Activated CD8-positive, alpha-beta T cell treated with anti-CD3 and anti-CD28 coated beads, Interleukin-2, amount 10 ng/mL, durations not matched to agents 7 days and 5 days (primary cell): ENCODE results near the gene GRAP2. TPM values are rescaled to one million over a fixed set of nuclear protein-coding genes. Genes with fewer than 3 reads are reported as not detected.
"Not testable (repeated sequence)": the region's sequence is repeated elsewhere in the genome, so short reads cannot be mapped to it uniquely, and the experiment has no call there.

ENCODE experiments used
- ATAC-seq: fragments of 150-1000 bp; cut with Tn5 transposase; one replicate; pipeline ENCODE4 v1.10.0; 2021; ENCODE audit warnings: moderate library complexity
- CTCF ChIA-PET: fragments of 350-600 bp; sonication (Branson Sonifier 250); formaldehyde crosslinking; loops from one replicate; lab custom pipeline; 2021; ENCODE audit warnings: antibody characterized with exemption; lab: Charles Lee
- POLR2A ChIA-PET: fragments of 350-600 bp; sonication (Branson Sonifier 250); formaldehyde crosslinking; loops from one replicate; lab custom pipeline; 2021; ENCODE audit warnings: antibody characterized with exemption; lab: Charles Lee
- DNase-seq: peaks from one replicate; pipeline ENCODE4 v3.0.0-alpha.2; 2020
- H3K27ac Mint-ChIP-seq: one replicate; pipeline ENCODE4 v1.8.0; 2021; ENCODE audit warnings: mild to moderate bottlenecking, mixed read lengths
- H3K27me3 Mint-ChIP-seq: one replicate; pipeline ENCODE4 v1.8.0; 2021; ENCODE audit warnings: low read depth, mixed read lengths
- H3K36me3 Mint-ChIP-seq: one replicate; pipeline ENCODE4 v1.8.0; 2021; ENCODE audit warnings: low read depth, mixed read lengths
- H3K4me1 Mint-ChIP-seq: one replicate; pipeline ENCODE4 v1.8.0; 2021; ENCODE audit warnings: low read depth, mixed read lengths
- H3K4me3 Mint-ChIP-seq: one replicate; pipeline ENCODE4 v1.8.0; 2021; ENCODE audit warnings: mild to moderate bottlenecking, mixed read lengths
- H3K9me3 Mint-ChIP-seq: one replicate; pipeline ENCODE4 v1.8.0; 2022; ENCODE audit warnings: mixed read lengths; ENCODE audit not compliant: insufficient read depth
- total RNA-seq, 2 experiments: library from RNA; stranded (reverse); gene quantifications; one replicate each; pipeline ENCODE4 v1.2.3, GENCODE V29; 2021

Gene GRAP2
- total RNA-seq, 2 experiments from 2014 or later = 235 to 239 TPM

GRCh38 chr22:39984746-39985145, 83.9 kb downstream of the GRAP2 start:
- Mint-ChIP-seq H3K27ac (peak overlapping the region; percentile 33), H3K36me3 (peaks cover 20% of the 10 kb centered on the region), H3K9me3 (no peaks in the 10 kb centered on the region), H3K27me3 (peaks cover 9% of the 10 kb centered on the region), H3K4me3 (no peak overlapping the region), H3K4me1 (peaks cover 33% of the 10 kb centered on the region)
- ChIA-PET POLR2A (interaction anchor here (0.8 to 1.7 kb wide), 2 partner anchors 9 to 11 kb away, joined by 4 to 7 read pairs; no protein-coding TSS in a partner anchor), CTCF (interaction anchor here (1.1 to 1.6 kb wide), 2 partner anchors 40 to 450 kb away, joined by 3 to 4 read pairs; no protein-coding TSS in a partner anchor)
- ATAC-seq = no peak
- DNase-seq = no peak

- Mint-ChIP-seq H3K4me3 (no peak overlapping the region), H3K4me1 (peaks cover 25% of the 10 kb centered on the region)
Measured at GRCh38 chr22:39985383-39986035, 84.6 kb downstream of the GRAP2 start.

GRCh38 chr22:39988386-39989114, 87.7 kb downstream of the GRAP2 start:
- Mint-ChIP-seq H3K36me3 (peaks cover 15% of the 10 kb centered on the region), H3K27me3 (peaks cover 27% of the 10 kb centered on the region), H3K4me3 (no peak overlapping the region), H3K27ac (no peak overlapping the region), H3K9me3 (no peaks in the 10 kb centered on the region), H3K4me1 (peaks cover 22% of the 10 kb centered on the region)
- ATAC-seq = no peak
- ChIA-PET CTCF (interaction anchor here (1.0 kb wide), 1 partner anchor 92 kb away, joined by 3 read pairs; no protein-coding TSS in a partner anchor), POLR2A (no interaction called here)
- DNase-seq = no peak

More at GRCh38 chr22:39985383-39986035, 84.6 kb downstream of the GRAP2 start:
- POLR2A ChIA-PET = no interaction called here
- CTCF ChIA-PET = no interaction called here
- Mint-ChIP-seq H3K36me3 (peaks cover 15% of the 10 kb centered on the region), H3K9me3 (no peaks in the 10 kb centered on the region), H3K27me3 (peaks cover 10% of the 10 kb centered on the region), H3K27ac (no peak overlapping the region)
- peak; percentile 41 for ATAC-seq
- DNase-seq = peak; percentile 51

- Mint-ChIP-seq H3K4me3 (no peak overlapping the region), H3K4me1 (peaks cover 22% of the 10 kb centered on the region), H3K27me3 (peaks cover 34% of the 10 kb centered on the region), H3K36me3 (peaks cover 11% of the 10 kb centered on the region), H3K27ac (no peak overlapping the region), H3K9me3 (no peaks in the 10 kb centered on the region)
- ChIA-PET POLR2A (interaction anchor here (0.6 kb wide), 1 partner anchor 41 kb away, joined by 3 read pairs; no protein-coding TSS in a partner anchor), CTCF (no interaction called here)
- DNase-seq (no peak), ATAC-seq (no peak)
Measured at GRCh38 chr22:39989633-39990032, 88.7 kb downstream of the GRAP2 start.

- CTCF ChIA-PET = interaction anchor here (0.7 to 1.6 kb wide), 5 partner anchors 30 to 58 kb away, joined by 3 to 4 read pairs (median 3); no protein-coding TSS in a partner anchor
Measured at GRCh38 chr22:39990686-39991085, 89.8 kb downstream of the GRAP2 start.

GRCh38 chr22:39991159-39991860, 90.4 kb downstream of the GRAP2 start:
- POLR2A ChIA-PET = no interaction called here

More at GRCh38 chr22:39990686-39991085, 89.8 kb downstream of the GRAP2 start:
- no peak overlapping the region for H3K27ac Mint-ChIP-seq
- POLR2A ChIA-PET = no interaction called here
- H3K4me1 Mint-ChIP-seq = peaks cover 12% of the 10 kb centered on the region
- H3K36me3 Mint-ChIP-seq = peaks cover under 1% of the 10 kb centered on the region
- DNase-seq (no peak), ATAC-seq (no peak)
- no peak overlapping the region for H3K4me3 Mint-ChIP-seq
- H3K27me3 Mint-ChIP-seq = peaks cover 34% of the 10 kb centered on the region
- no peaks in the 10 kb centered on the region for H3K9me3 Mint-ChIP-seq

GRCh38 chr22:39992088-39992826, 91.4 kb downstream of the GRAP2 start:
- H3K9me3 Mint-ChIP-seq = no peaks in the 10 kb centered on the region
- DNase-seq = no peak
- H3K4me3 Mint-ChIP-seq = no peak overlapping the region
- no peak for ATAC-seq
- ChIA-PET POLR2A (no interaction called here), CTCF (interaction anchor here (1.3 to 1.6 kb wide), 3 partner anchors 33 to 60 kb away, joined by 3 to 4 read pairs (median 4); no protein-coding TSS in a partner anchor)
- H3K27me3 Mint-ChIP-seq = peaks cover 48% of the 10 kb centered on the region
- no peaks in the 10 kb centered on the region for H3K36me3 Mint-ChIP-seq
- peaks cover 6% of the 10 kb centered on the region for H3K4me1 Mint-ChIP-seq
- no peak overlapping the region for H3K27ac Mint-ChIP-seq

More at GRCh38 chr22:39991159-39991860, 90.4 kb downstream of the GRAP2 start:
- Mint-ChIP-seq H3K27me3 (peaks cover 40% of the 10 kb centered on the region), H3K36me3 (no peaks in the 10 kb centered on the region), H3K4me3 (no peak overlapping the region), H3K4me1 (peaks cover 6% of the 10 kb centered on the region), H3K27ac (no peak overlapping the region), H3K9me3 (no peaks in the 10 kb centered on the region)
- ATAC-seq (no peak), DNase-seq (no peak)
- CTCF ChIA-PET = interaction anchor here (0.7 to 1.6 kb wide), 6 partner anchors 30 to 59 kb away, joined by 3 to 4 read pairs (median 3); no protein-coding TSS in a partner anchor

GRCh38 chr22:39992894-39993293, 92.0 kb downstream of the GRAP2 start:
- not testable (repeated sequence) for H3K4me1 Mint-ChIP-seq, H3K9me3 Mint-ChIP-seq, H3K36me3 Mint-ChIP-seq, H3K4me3 Mint-ChIP-seq, ATAC-seq, H3K27ac Mint-ChIP-seq, DNase-seq
- CTCF ChIA-PET = interaction anchor here (1.2 kb wide), 1 partner anchor 459 kb away, joined by 4 read pairs; no protein-coding TSS in a partner anchor
- peaks cover 51% of the 10 kb centered on the region for H3K27me3 Mint-ChIP-seq
- POLR2A ChIA-PET = interaction anchor here (1.9 kb wide), 1 partner anchor 9 kb away, joined by 7 read pairs; no protein-coding TSS in a partner anchor

- Mint-ChIP-seq H3K27ac (no peak overlapping the region), H3K4me1 (peaks cover 6% of the 10 kb centered on the region), H3K36me3 (no peaks in the 10 kb centered on the region), H3K27me3 (peaks cover 44% of the 10 kb centered on the region), H3K4me3 (peak overlapping the region; percentile 6), H3K9me3 (no peaks in the 10 kb centered on the region)
- peak; percentile 38 for DNase-seq
- ATAC-seq = no peak
- ChIA-PET POLR2A (interaction anchor here (0.9 to 1.9 kb wide), 5 partner anchors 10 to 674 kb away, joined by 3 to 7 read pairs (median 3); no protein-coding TSS in a partner anchor), CTCF (interaction anchor here (0.6 to 2.1 kb wide), 7 partner anchors 21 to 460 kb away, joined by 3 to 7 read pairs (median 3); no protein-coding TSS in a partner anchor)
Measured at GRCh38 chr22:39994041-39994565, 93.2 kb downstream of the GRAP2 start.

GRCh38 chr22:39994566-39995392, 93.9 kb downstream of the GRAP2 start, which contains the start of gene FAM83F:
Gene FAM83F, plus strand, starts transcription at chr22:39994954. Its CDS starts 89 bp downstream, at chr22:39995043.
- Mint-ChIP-seq H3K4me1 (peaks cover 6% of the 10 kb centered on the region), H3K36me3 (no peaks in the 10 kb centered on the region), H3K4me3 (peak within 1 kb of the TSS; percentile 6), H3K27ac (no peak within 1 kb of the TSS), H3K9me3 (no peaks in the 10 kb centered on the region), H3K27me3 (peaks cover 41% of the 10 kb centered on the region)
- ATAC-seq (peak; percentile 73), DNase-seq (no peak)
- ChIA-PET POLR2A (interaction anchor here (1.0 to 1.9 kb wide), 4 partner anchors 11 to 675 kb away, joined by 3 to 7 read pairs (median 4); no protein-coding TSS in a partner anchor), CTCF (interaction anchor here (1.0 to 2.1 kb wide), 5 partner anchors 21 to 353 kb away, joined by 3 to 7 read pairs (median 3); no protein-coding TSS in a partner anchor)
